Measurements from ENCODE around the gene ATM.

DNA sequence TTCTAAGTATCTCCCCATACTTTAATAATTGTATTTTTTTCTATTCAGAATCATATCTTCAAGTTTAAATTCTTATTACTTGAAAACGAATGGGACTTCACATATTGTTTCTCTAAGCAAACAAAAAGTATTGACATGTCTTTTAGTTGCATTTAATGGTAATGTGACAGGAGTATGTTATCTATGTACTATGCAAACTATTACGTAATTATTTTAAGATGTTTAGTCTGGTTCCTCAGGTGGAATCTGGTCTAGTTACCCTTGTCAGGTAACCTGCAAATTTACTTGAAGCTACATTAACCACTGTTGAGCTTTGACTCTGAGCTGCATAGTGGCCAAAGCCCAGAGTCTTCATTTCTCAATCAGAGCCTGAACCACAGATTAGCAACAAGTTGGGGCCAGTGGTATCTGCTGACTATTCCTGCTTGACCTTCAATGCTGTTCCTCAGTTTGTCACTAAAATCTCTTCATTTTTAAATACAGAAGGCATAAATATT is 110.6 kb downstream of the ATM start:
- TF ChIP-seq, protein P1, sequence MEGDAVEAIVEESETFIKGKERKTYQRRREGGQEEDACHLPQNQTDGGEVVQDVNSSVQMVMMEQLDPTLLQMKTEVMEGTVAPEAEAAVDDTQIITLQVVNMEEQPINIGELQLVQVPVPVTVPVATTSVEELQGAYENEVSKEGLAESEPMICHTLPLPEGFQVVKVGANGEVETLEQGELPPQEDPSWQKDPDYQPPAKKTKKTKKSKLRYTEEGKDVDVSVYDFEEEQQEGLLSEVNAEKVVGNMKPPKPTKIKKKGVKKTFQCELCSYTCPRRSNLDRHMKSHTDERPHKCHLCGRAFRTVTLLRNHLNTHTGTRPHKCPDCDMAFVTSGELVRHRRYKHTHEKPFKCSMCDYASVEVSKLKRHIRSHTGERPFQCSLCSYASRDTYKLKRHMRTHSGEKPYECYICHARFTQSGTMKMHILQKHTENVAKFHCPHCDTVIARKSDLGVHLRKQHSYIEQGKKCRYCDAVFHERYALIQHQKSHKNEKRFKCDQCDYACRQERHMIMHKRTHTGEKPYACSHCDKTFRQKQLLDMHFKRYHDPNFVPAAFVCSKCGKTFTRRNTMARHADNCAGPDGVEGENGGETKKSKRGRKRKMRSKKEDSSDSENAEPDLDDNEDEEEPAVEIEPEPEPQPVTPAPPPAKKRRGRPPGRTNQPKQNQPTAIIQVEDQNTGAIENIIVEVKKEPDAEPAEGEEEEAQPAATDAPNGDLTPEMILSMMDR (IDR thresholded peaks at IDR 0.05), result no peak
- TF ChIP-seq POLR2A (IDR thresholded peaks at IDR 0.05), result no peak

Data from body of pancreas (tissue), 4 donors.